ENCODE measurements around the gene RHPN2. TPM values are rescaled to one million over a fixed set of nuclear protein-coding genes. Genes with fewer than 3 reads are reported as not detected.

The RHPN2 gene
- polyA plus RNA-seq, result 4.7 and 5.0 TPM in 2 replicates

GRCh38 chr19:33064792-33065550 is at the start of gene RHPN2:
TSS of gene RHPN2 (minus strand) at chr19:33064888. CDS start at chr19:33064852, 36 bp downstream.

GRCh38 chr19:33080761-33081681 is 16.3 kb upstream of the RHPN2 start, which contains the start of gene GPATCH1:
TSS of gene GPATCH1 (plus strand) at chr19:33081181. CDS start at chr19:33081194, 13 bp downstream.

GRCh38 chr19:32971715-32972540 is 92.8 kb downstream of the RHPN2 start, which contains the start of the genes CEP89 and FAAP24:
TSS of gene CEP89 (minus strand) at chr19:32971958. CDS start at chr19:32971874, 84 bp downstream.
TSS of gene FAAP24 (plus strand) at chr19:32972242. CDS start at chr19:32973197, 955 bp downstream.

Other genes with a start within 250 kb of the RHPN2 start
- gene SLC7A9, start 195.1 kb downstream of the RHPN2 start, polyA plus RNA-seq, result 0.63 and 3.4 TPM in 2 replicates
- 3.7 and 15.6 TPM in 2 replicates for gene CEP89, start 92.9 kb downstream of the RHPN2 start, polyA plus RNA-seq
- 2.1 TPM in 1 of 2 replicates, not detected in the other for gene FAAP24, start 92.6 kb downstream of the RHPN2 start, polyA plus RNA-seq
- gene GPATCH1, start 16.3 kb upstream of the RHPN2 start, polyA plus RNA-seq, result 2.1 and 3.4 TPM in 2 replicates
- gene WDR88, start 67.2 kb upstream of the RHPN2 start, polyA plus RNA-seq, result not detected in 2 replicates
- 0.12 TPM in 1 of 2 replicates, not detected in the other for gene LRP3, start 129.4 kb upstream of the RHPN2 start, polyA plus RNA-seq
- 1.2 and 3.2 TPM in 2 replicates for gene SLC7A10, start 161.0 kb upstream of the RHPN2 start, polyA plus RNA-seq
- not detected in 2 replicates for gene CEBPA, start 237.6 kb upstream of the RHPN2 start, polyA plus RNA-seq